HepG2 (cell line): Measurements from ENCODE around the gene GHRL. TPM values are rescaled to one million over a fixed set of nuclear protein-coding genes. Genes with fewer than 3 reads are reported as not detected.

Source experiments
- CHD2 ChIP-seq: IDR thresholded peaks from 2 replicates; pipeline ENCODE4 v1.6.1; 2011; ENCODE audit warnings: low read depth, low read length, improper control_type of control experiment
- HOXD1 ChIP-seq: sonication (generic); formaldehyde crosslinking; IDR thresholded peaks from 2 replicates; pipeline ENCODE4 v1.5.0; 2020; ENCODE audit warnings: missing genetic modification reagents
- MNT ChIP-seq: fragments of 450-650 bp; IDR thresholded peaks from 2 replicates; pipeline ENCODE4 v1.6.1; 2016
- NFATC3 ChIP-seq: sonication (generic); formaldehyde crosslinking; IDR thresholded peaks from 2 replicates; pipeline ENCODE4 v1.5.1; 2020; ENCODE audit warnings: mild to moderate bottlenecking, missing genetic modification reagents
- NFYB ChIP-seq: sonication (generic); formaldehyde crosslinking; IDR thresholded peaks from 2 replicates; pipeline ENCODE4 v1.4.0; 2020; ENCODE audit warnings: missing genetic modification reagents
- POGK ChIP-seq: sonication (generic); formaldehyde crosslinking; conservative IDR thresholded peaks from 2 replicates; pipeline ENCODE4 v1.8.0; 2022; ENCODE audit warnings: mild to moderate bottlenecking, moderate library complexity, missing genetic modification reagents
- U2AF1 ChIP-seq: fragments of 200-400 bp; formaldehyde crosslinking; optimal IDR thresholded peaks from 2 replicates; pipeline ENCODE3; 2017; ENCODE audit warnings: mild to moderate bottlenecking, low read depth, low read length
- ZFP91 ChIP-seq: sonication (generic); formaldehyde crosslinking; IDR thresholded peaks from 2 replicates; pipeline ENCODE4 v1.9.0; 2022; ENCODE audit warnings: missing genetic modification reagents, mild to moderate bottlenecking, borderline replicate concordance
- ZNF572 ChIP-seq: sonication (generic); formaldehyde crosslinking; IDR thresholded peaks from 2 replicates; pipeline ENCODE4 v1.5.1; 2020; ENCODE audit warnings: mild to moderate bottlenecking, missing genetic modification reagents
- ZNF720 ChIP-seq: sonication (generic); formaldehyde crosslinking; IDR thresholded peaks from 2 replicates; pipeline ENCODE4 v1.4.0; 2020; ENCODE audit warnings: missing genetic modification reagents
- polyA plus RNA-seq, 8 experiments: library from polyadenylated mRNA; depleted of rRNA in 3 of 8; stranded (reverse) in 7 of 8; unstranded in 1 of 8; fragments of >200 nt; fragmentation: Illumina TruSeq in 4 of 8; extraction: Trizol in 4 of 8; gene quantifications; 2 replicates each; pipeline versions ENCODE4 v1.2.1 to v1.2.3, GENCODE V29; 2011 to 2016; ENCODE audit warnings: low read depth in 4 of 8, missing spikeins in 1 of 8, mixed read lengths in 1 of 8; ENCODE audit not compliant: insufficient read depth in 1 of 8
- total RNA-seq, 5 experiments: library from RNA; depleted of rRNA; stranded (reverse); fragments of >200 nt; fragmentation: Illumina TruSeq; extraction: Trizol; gene quantifications; 2 replicates each; pipeline ENCODE4 v1.2.3, GENCODE V29; 2016; ENCODE audit warnings: low read depth in 1 of 5

GHRL gene
- total and polyA plus RNA-seq, 2 of the 13 experiments (the other 11 are each of a cell fraction or from before 2014, with no cell fraction given) = 0.09 TPM; not detected in 1

- TF ChIP-seq MNT (no peak), ZFP91 (CRISPR knock-in tag) (no peak), CHD2 (no peak), NFATC3 (CRISPR knock-in tag) (no peak), HOXD1 (CRISPR knock-in tag) (no peak), POGK (CRISPR knock-in tag) (no peak), NFYB (no peak), ZNF720 (CRISPR knock-in tag) (no peak), ZNF572 (no peak), U2AF1 (no peak)
Measured at GRCh38 chr3:10333349-10333650, 40.6 kb upstream of the GHRL start (continued).
